Measurements from ENCODE around the gene LAG3.

Gene LAG3

GRCh38 chr12:6788972-6789924 is 16.9 kb downstream of the LAG3 start, which contains the start of gene CD4:
Gene CD4 (plus strand): TSS chr12:6789528. CDS start chr12:6800139, 10,611 bp downstream.
- H3K9me3 ChIP-seq: no peaks in the 10 kb centered on the region
- no peak for DNase-seq
- H3K4me1 ChIP-seq: no peaks in the 10 kb centered on the region; the same call in 1 of the 2 replicates
- H3K36me3 ChIP-seq: no peaks in the 10 kb centered on the region
- H3K4me3 ChIP-seq (ENCODE audit: low read depth, low read length): no peak within 1 kb of the TSS
- no peaks in the 10 kb centered on the region for H3K27me3 ChIP-seq
- TF ChIP-seq CTCF (IDR thresholded peaks at IDR 0.05; ENCODE audit: low read depth, low read length): no peak

- Histone ChIP-seq H3K4me3 (ENCODE audit: low read depth, low read length) (no peak overlapping the region), H3K4me1 (no peaks in the 10 kb centered on the region; the same call in 1 of the 2 replicates), H3K36me3 (no peaks in the 10 kb centered on the region), H3K27me3 (no peaks in the 10 kb centered on the region), H3K9me3 (no peaks in the 10 kb centered on the region)
- no peak for TF ChIP-seq CTCF (IDR thresholded peaks at IDR 0.05; ENCODE audit: low read depth, low read length)
- DNase-seq: no peak
Measured at GRCh38 chr12:6790496-6791150, 18.3 kb downstream of the LAG3 start.

DNA sequence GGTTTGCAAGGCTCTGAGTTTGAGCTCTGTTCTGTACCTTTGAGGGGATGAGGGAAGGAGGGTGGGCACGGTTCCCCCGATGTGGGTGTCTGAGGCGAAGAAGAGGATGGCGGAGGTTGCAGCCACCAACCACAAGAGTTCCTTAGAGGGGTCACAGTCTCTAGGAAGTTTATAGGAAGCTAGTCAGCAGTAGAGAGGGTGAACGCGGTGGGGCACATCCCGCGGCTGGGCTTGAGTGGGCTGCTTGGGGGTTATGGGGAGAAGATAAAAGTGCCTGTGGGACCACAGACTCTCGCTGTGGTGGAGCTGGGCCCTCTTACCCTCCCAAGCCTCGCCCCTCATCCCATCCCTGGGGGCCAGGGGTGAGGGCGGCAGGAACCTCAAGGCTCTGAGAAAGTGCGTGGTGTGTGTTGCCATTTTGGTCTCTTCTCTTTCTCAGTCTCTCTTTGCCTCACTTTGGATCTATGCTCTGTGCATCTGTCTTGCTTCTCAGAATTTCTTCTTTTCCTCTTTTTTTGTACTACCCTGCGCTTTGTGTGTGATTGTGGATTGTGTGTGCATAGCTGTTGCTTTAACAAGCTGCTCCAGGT is 19.7 kb downstream of the LAG3 start:
- DNase-seq: no peak
- no peak for TF ChIP-seq CTCF (IDR thresholded peaks at IDR 0.05; ENCODE audit: low read depth, low read length)
- no peaks in the 10 kb centered on the region for H3K9me3 ChIP-seq
- H3K4me1 ChIP-seq: no peaks in the 10 kb centered on the region; the same call in 1 of the 2 replicates
- no peaks in the 10 kb centered on the region for H3K36me3 ChIP-seq
- H3K27me3 ChIP-seq: no peaks in the 10 kb centered on the region
- no peak overlapping the region for H3K4me3 ChIP-seq (ENCODE audit: low read depth, low read length)

DNA sequence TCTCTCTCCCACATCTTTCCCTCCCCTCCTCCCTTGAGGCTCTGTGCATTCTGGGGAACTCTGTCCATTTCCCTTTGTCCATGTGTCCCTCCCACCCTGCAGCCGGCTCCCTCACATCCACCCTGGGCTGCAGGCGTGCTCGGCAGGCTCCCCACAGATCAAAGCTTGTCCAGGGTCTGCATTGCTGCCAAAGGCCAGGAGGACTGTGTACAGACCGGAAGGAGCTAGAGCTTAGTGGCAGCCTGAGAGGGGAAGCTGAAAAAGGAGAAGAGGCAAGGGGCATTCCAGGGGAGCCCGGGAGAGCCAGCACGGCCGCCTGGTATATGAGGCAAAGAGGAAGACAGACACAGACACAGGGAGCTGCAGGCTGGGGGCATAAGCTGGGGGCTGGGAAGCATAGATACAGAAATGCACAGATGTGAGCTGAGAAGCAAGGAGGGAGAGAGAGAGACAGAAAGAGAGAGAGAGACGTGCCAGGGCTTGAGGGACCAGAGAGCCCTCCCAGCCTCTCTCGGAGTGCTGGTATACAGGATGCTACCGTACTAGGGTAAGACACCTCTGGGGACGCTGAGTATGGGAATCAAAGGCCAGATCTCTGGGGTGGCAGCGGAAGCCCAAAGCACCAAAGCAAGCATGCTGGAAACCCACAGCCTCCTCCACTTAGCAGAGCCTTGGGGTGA is 20.3 kb downstream of the LAG3 start:
- H3K36me3 ChIP-seq: no peaks in the 10 kb centered on the region
- H3K9me3 ChIP-seq: no peaks in the 10 kb centered on the region
- no peaks in the 10 kb centered on the region for H3K27me3 ChIP-seq
- no peaks in the 10 kb centered on the region for H3K4me1 ChIP-seq
- DNase-seq: no peak
- no peak for TF ChIP-seq CTCF (IDR thresholded peaks at IDR 0.05; ENCODE audit: low read depth, low read length)
- no peak overlapping the region for H3K4me3 ChIP-seq (ENCODE audit: low read depth, low read length)

DNA sequence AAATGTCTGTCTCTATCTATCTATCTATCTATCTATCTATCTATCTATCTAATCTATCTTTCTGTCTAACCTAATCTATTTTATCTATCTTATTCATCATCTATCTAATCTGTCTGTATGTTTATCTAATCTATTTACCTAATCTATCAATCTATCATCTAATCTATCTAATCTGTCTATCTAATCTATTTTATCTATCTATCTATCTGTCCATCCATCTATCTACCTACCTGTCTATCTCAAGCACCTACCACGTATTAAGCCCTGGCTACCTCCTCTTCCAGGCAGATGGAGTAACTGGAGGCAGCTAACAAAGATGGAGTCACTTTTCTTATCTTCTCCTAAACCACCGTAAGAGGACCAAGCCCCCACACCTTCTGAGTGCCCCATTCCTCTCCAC is 22.8 kb downstream of the LAG3 start:
- Histone ChIP-seq H3K36me3 (no peaks in the 10 kb centered on the region), H3K4me1 (no peaks in the 10 kb centered on the region), H3K9me3 (no peaks in the 10 kb centered on the region), H3K4me3 (ENCODE audit: low read depth, low read length) (no peak overlapping the region), H3K27me3 (no peaks in the 10 kb centered on the region)
- DNase-seq: no peak
- TF ChIP-seq CTCF (IDR thresholded peaks at IDR 0.05; ENCODE audit: low read depth, low read length): no peak
